HCT116 (cell line): ENCODE data around the gene EPHA10. TPM values are rescaled to one million over a fixed set of nuclear protein-coding genes. Genes with fewer than 3 reads are reported as not detected.

Source experiments
- ATAC-seq: fragments of 200-7000 bp; cut with Tn5 transposase; 2 replicates; pipeline ENCODE4 v1.9.1; 2020; ENCODE audit warnings: mild to moderate bottlenecking, moderate library complexity
- BruUV-seq: library from RNA; stranded (reverse); fragments of 400-500 nt; replicated peaks from 2 replicates; lab custom pipeline; 2021; lab: Mats Ljungman, UMichigan
- CTCF ChIA-PET: fragments of 300-600 bp; sonication (Branson Sonifier 250); formaldehyde crosslinking; loops from one replicate; lab custom pipeline; 2021; ENCODE audit warnings: antibody characterized with exemption; lab: Charles Lee
- POLR2A ChIA-PET: fragments of 300-600, 350-600 bp; sonication (Branson Sonifier 250); formaldehyde crosslinking; loops from one replicate; lab custom pipeline; 2021; ENCODE audit warnings: antibody characterized with exemption; lab: Charles Lee
- RAD21 ChIA-PET, 2 experiments: fragments of 300-600 bp; sonication (Branson Sonifier 250); formaldehyde crosslinking; loops; one replicate each; lab custom pipeline; 2023; ENCODE audit warnings: low total read pairs in 2 of 2; ENCODE audit not compliant: uncharacterized antibody in 2 of 2, unreplicated experiment in 2 of 2, low non-redundant PET in 1 of 2; lab: Charles Lee
- DNase-seq: peaks from one replicate; pipeline ENCODE4 v3.0.0-alpha.2; 2010; ENCODE audit warnings: low read depth, low spot score
- H2AFZ ChIP-seq: fragments of 200-600 bp; shearing (Covaris generic), sonication (generic); 2 replicates; pipeline ENCODE4 v1.6.1; 2017; ENCODE audit warnings: low read depth, mixed run types, mixed read lengths, antibody characterized with exemption, low read length; ENCODE audit not compliant: poor library complexity, severe bottlenecking
- H3K27ac ChIP-seq: 2 replicates; pipeline ENCODE4 v1.5.1; 2012; ENCODE audit warnings: low read depth, low read length
- H3K27me3 ChIP-seq: fragments of 200-600 bp; sonication (generic); 2 replicates; pipeline ENCODE4 v1.6.1; 2016; ENCODE audit warnings: mixed run types, low read length, mixed read lengths; ENCODE audit not compliant: insufficient read depth
- H3K36me3 ChIP-seq, 2 experiments: fragments of 200-500 bp in 1 of 2; fragments of 200-600 bp in 1 of 2; sonication (Bioruptor generic) in 1 of 2; sonication (generic) in 1 of 2; 2 replicates each; pipeline versions ENCODE4 v1.5.1 to v1.6.1; 2014 to 2016; ENCODE audit warnings: low read length in 2 of 2, inconsistent platforms in 1 of 2, mixed read lengths in 1 of 2, mixed run types in 1 of 2; ENCODE audit not compliant: insufficient read depth in 2 of 2, control insufficient read depth in 1 of 2
- H3K4me1 ChIP-seq, 2 experiments: fragments of 200-600 bp in 1 of 2; sonication (generic) in 1 of 2; 2 replicates each; pipeline versions ENCODE4 v1.5.1 to v1.6.1; 2012 to 2017; ENCODE audit warnings: low read length in 2 of 2, inconsistent platforms in 1 of 2, mild to moderate bottlenecking in 1 of 2, mixed read lengths in 1 of 2, mixed run types in 1 of 2, moderate library complexity in 1 of 2; ENCODE audit not compliant: insufficient read depth in 2 of 2, control insufficient read depth in 1 of 2
- H3K4me2 ChIP-seq: fragments of 200-600 bp; sonication (generic); 2 replicates; pipeline ENCODE4 v1.6.1; 2017; ENCODE audit warnings: mixed run types, low read length, mixed read lengths
- H3K4me3 ChIP-seq, 2 experiments: fragments of 200-600 bp in 1 of 2; sonication (generic) in 1 of 2; replicated peaks in 1 of 2; 2 replicates each; pipeline ENCODE4 v1.5.1; 2011 to 2016; ENCODE audit warnings: low read length in 2 of 2, control low read depth in 1 of 2, low read depth in 1 of 2, mild to moderate bottlenecking in 1 of 2, mixed read lengths in 1 of 2, mixed run types in 1 of 2
- H3K79me2 ChIP-seq: fragments of 200-600 bp; sonication (generic); 2 replicates; pipeline ENCODE4 v1.6.1; 2017; ENCODE audit warnings: mild to moderate bottlenecking, mixed run types, low read length, moderate library complexity, mixed read lengths; ENCODE audit not compliant: insufficient read depth
- H3K9ac ChIP-seq: fragments of 200-600 bp; sonication (generic); 2 replicates; pipeline ENCODE4 v1.6.1; 2016; ENCODE audit warnings: low read length, mixed read lengths
- H3K9me2 ChIP-seq: fragments of 200-600 bp; sonication (generic), shearing (Covaris generic); 2 replicates; pipeline ENCODE4 v1.6.1; 2017; ENCODE audit warnings: mixed run types, mild to moderate bottlenecking, moderate library complexity; ENCODE audit not compliant: insufficient read depth
- H3K9me3 ChIP-seq, 2 experiments: fragments of 200-500 bp in 1 of 2; fragments of 200-600 bp in 1 of 2; sonication (Bioruptor generic) in 1 of 2; sonication (generic) in 1 of 2; 2 replicates each; pipeline ENCODE4 v1.6.1; 2014 to 2017; ENCODE audit warnings: low read length in 2 of 2, mixed read lengths in 2 of 2, inconsistent platforms in 1 of 2, low read depth in 1 of 2, mild to moderate bottlenecking in 1 of 2, mixed run types in 1 of 2, moderate library complexity in 1 of 2; ENCODE audit not compliant: control insufficient read depth in 1 of 2, insufficient read depth in 1 of 2
- H4K20me1 ChIP-seq: fragments of 200-600 bp; sonication (generic), shearing (Covaris generic); 2 replicates; pipeline ENCODE4 v1.6.1; 2017; ENCODE audit warnings: mixed run types, mild to moderate bottlenecking, moderate library complexity; ENCODE audit not compliant: insufficient read depth
- CBX3 ChIP-seq: IDR thresholded peaks from 2 replicates; pipeline ENCODE4 v1.6.1; 2012; ENCODE audit warnings: low read depth
- CEBPB ChIP-seq: IDR thresholded peaks from 2 replicates; pipeline ENCODE4 v1.6.1; 2012; ENCODE audit warnings: low read depth
- EGR1 ChIP-seq: IDR thresholded peaks from 2 replicates; pipeline ENCODE4 v1.6.1; 2012; ENCODE audit warnings: low read depth
- ELF1 ChIP-seq: IDR thresholded peaks from 2 replicates; pipeline ENCODE4 v1.6.1; 2012; ENCODE audit warnings: low read depth, borderline replicate concordance
- EZH2 ChIP-seq: fragments of 200-600 bp; sonication (generic); IDR thresholded peaks from 2 replicates; pipeline ENCODE4 v1.6.1; 2017; ENCODE audit warnings: antibody characterized with exemption, mixed run types
- FOSL1 ChIP-seq: IDR thresholded peaks from 2 replicates; pipeline ENCODE4 v1.6.1; 2012; ENCODE audit warnings: low read depth
- JUND ChIP-seq: IDR thresholded peaks from 2 replicates; pipeline ENCODE4 v1.6.1; 2012
- POLR2A ChIP-seq: IDR thresholded peaks from 2 replicates; pipeline ENCODE4 v1.7.0; 2011; ENCODE audit warnings: borderline replicate concordance; ENCODE audit not compliant: insufficient read depth, insufficient read length; ENCODE audit errors: extremely low read depth
- POLR2AphosphoS5 ChIP-seq: IDR thresholded peaks from 2 replicates; pipeline ENCODE4 v1.6.1; 2011; ENCODE audit warnings: mild to moderate bottlenecking, low read depth, low read length, moderate library complexity
- RAD21 ChIP-seq: IDR thresholded peaks from 2 replicates; pipeline ENCODE4 v1.6.1; 2012; ENCODE audit warnings: low read depth, mild to moderate bottlenecking
- SIN3A ChIP-seq: IDR thresholded peaks from 2 replicates; pipeline ENCODE4 v1.6.1; 2012; ENCODE audit warnings: low read depth
- SP1 ChIP-seq: IDR thresholded peaks from 2 replicates; pipeline ENCODE4 v1.6.1; 2012; ENCODE audit warnings: low read depth
- SRF ChIP-seq: IDR thresholded peaks from 2 replicates; pipeline ENCODE4 v1.6.1; 2012; ENCODE audit warnings: low read depth
- TCF7L2 ChIP-seq: IDR thresholded peaks from 2 replicates; pipeline ENCODE4 v1.7.0; 2011; ENCODE audit warnings: borderline replicate concordance, inconsistent platforms; ENCODE audit not compliant: insufficient read depth, insufficient read length; ENCODE audit errors: extremely low read depth
- ZFX ChIP-seq: fragments of 450-650 bp; IDR thresholded peaks from 2 replicates; pipeline ENCODE4 v1.6.1; 2017
- ZNF274 ChIP-seq: fragments of 200-500 bp; sonication (Bioruptor generic); IDR thresholded peaks from 2 replicates; pipeline ENCODE4 v1.6.1; 2014; ENCODE audit warnings: mild to moderate bottlenecking, low read depth, low read length, inconsistent platforms
- intact Hi-C: fragments of 100-400 bp; cut with micrococcal nuclease; formaldehyde crosslinking; loops from 2 replicates; pipeline ENCODE4 v1.10.0; 2022
- total RNA-seq: library from RNA; stranded (reverse); gene quantifications from one replicate; pipeline ENCODE4 v1.2.1, GENCODE V29; 2021; ENCODE audit not compliant: unreplicated experiment
- TF ChIP-seq, protein P1 (sequence below): IDR thresholded peaks from 2 replicates; pipeline ENCODE4 v1.6.1; 2012
- TF ChIP-seq, protein P2 (sequence below): IDR thresholded peaks from 2 replicates; pipeline ENCODE4 v1.6.1; 2012
- TF ChIP-seq, protein P3 (sequence below): IDR thresholded peaks from 2 replicates; pipeline ENCODE4 v1.6.1; 2012; ENCODE audit warnings: low read depth
- TF ChIP-seq, protein P4 (sequence below): IDR thresholded peaks from 2 replicates; pipeline ENCODE4 v1.6.1; 2011; ENCODE audit warnings: mild to moderate bottlenecking, low read length, moderate library complexity; ENCODE audit not compliant: insufficient replicate concordance; ENCODE audit errors: extremely low read depth

The EPHA10 gene
- total RNA-seq, 1 experiment from 2014 or later = 6.5 TPM

DNA sequence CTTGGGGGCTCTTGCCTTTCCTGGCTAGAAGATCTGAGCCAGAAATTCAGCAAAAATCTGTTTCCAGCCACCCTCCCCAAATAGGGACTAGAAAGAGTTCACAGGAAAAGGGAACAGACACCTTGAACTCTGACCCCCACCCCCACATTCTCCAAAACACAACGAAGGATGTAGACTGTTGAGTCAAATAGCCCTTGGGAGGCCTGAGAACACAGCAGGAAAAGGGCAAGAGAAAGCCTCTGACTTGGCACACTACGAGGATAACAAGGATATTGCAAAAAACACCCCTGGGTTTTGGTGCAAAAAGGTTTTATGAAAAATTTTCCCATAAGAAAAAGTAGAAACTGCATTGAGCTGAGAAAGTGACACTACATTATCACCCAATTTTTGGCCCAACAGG is 45.0 kb upstream of the EPHA10 start:
- no peak overlapping the region for H3K27ac ChIP-seq
- peaks cover 16 to 37% of the 10 kb centered on the region in 2 experiments for H3K4me1 ChIP-seq
- peaks cover 17 to 23% of the 10 kb centered on the region in 2 experiments for H3K36me3 ChIP-seq
- POLR2A ChIA-PET = no interaction called here
- CTCF ChIA-PET = no interaction called here
- H3K27me3 ChIP-seq = no peaks in the 10 kb centered on the region
- intact Hi-C loops = loop anchor here (5.0 kb wide), 1 partner anchor 167 kb away; no protein-coding TSS in a partner anchor
- RAD21 ChIA-PET = no interaction called here
- H4K20me1 ChIP-seq = peaks cover 10% of the 10 kb centered on the region; the same call in 1 of the 2 replicates
- H2AFZ ChIP-seq = no peak overlapping the region
- no peaks in the 10 kb centered on the region for H3K9me2 ChIP-seq
- 0 out of 2 replicates have a peak overlapping the region, but pooled peaks have one; percentile 95 for H3K4me2 ChIP-seq
- H3K4me3 ChIP-seq = no peak overlapping the region
- no peak overlapping the region for H3K9ac ChIP-seq
- BruUV-seq = no TSS peak
- TF ChIP-seq, protein P1, sequence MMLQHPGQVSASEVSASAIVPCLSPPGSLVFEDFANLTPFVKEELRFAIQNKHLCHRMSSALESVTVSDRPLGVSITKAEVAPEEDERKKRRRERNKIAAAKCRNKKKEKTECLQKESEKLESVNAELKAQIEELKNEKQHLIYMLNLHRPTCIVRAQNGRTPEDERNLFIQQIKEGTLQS = no peak
- TF ChIP-seq EZH2 = no peak
- TF ChIP-seq POLR2AphosphoS5 = no peak
- TF ChIP-seq, protein P2, sequence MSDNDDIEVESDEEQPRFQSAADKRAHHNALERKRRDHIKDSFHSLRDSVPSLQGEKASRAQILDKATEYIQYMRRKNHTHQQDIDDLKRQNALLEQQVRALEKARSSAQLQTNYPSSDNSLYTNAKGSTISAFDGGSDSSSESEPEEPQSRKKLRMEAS = no peak
- TF ChIP-seq SP1 = no peak
- TF ChIP-seq, protein P3, sequence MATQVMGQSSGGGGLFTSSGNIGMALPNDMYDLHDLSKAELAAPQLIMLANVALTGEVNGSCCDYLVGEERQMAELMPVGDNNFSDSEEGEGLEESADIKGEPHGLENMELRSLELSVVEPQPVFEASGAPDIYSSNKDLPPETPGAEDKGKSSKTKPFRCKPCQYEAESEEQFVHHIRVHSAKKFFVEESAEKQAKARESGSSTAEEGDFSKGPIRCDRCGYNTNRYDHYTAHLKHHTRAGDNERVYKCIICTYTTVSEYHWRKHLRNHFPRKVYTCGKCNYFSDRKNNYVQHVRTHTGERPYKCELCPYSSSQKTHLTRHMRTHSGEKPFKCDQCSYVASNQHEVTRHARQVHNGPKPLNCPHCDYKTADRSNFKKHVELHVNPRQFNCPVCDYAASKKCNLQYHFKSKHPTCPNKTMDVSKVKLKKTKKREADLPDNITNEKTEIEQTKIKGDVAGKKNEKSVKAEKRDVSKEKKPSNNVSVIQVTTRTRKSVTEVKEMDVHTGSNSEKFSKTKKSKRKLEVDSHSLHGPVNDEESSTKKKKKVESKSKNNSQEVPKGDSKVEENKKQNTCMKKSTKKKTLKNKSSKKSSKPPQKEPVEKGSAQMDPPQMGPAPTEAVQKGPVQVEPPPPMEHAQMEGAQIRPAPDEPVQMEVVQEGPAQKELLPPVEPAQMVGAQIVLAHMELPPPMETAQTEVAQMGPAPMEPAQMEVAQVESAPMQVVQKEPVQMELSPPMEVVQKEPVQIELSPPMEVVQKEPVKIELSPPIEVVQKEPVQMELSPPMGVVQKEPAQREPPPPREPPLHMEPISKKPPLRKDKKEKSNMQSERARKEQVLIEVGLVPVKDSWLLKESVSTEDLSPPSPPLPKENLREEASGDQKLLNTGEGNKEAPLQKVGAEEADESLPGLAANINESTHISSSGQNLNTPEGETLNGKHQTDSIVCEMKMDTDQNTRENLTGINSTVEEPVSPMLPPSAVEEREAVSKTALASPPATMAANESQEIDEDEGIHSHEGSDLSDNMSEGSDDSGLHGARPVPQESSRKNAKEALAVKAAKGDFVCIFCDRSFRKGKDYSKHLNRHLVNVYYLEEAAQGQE = no peak
- no peak for TF ChIP-seq JUND
- no peak for TF ChIP-seq POLR2A
- no peak for TF ChIP-seq ELF1
- no peak for TF ChIP-seq TCF7L2
- no peak for TF ChIP-seq FOSL1
- no peak for TF ChIP-seq SIN3A
- TF ChIP-seq SRF = no peak
- no peak for TF ChIP-seq EGR1
- TF ChIP-seq, protein P4, sequence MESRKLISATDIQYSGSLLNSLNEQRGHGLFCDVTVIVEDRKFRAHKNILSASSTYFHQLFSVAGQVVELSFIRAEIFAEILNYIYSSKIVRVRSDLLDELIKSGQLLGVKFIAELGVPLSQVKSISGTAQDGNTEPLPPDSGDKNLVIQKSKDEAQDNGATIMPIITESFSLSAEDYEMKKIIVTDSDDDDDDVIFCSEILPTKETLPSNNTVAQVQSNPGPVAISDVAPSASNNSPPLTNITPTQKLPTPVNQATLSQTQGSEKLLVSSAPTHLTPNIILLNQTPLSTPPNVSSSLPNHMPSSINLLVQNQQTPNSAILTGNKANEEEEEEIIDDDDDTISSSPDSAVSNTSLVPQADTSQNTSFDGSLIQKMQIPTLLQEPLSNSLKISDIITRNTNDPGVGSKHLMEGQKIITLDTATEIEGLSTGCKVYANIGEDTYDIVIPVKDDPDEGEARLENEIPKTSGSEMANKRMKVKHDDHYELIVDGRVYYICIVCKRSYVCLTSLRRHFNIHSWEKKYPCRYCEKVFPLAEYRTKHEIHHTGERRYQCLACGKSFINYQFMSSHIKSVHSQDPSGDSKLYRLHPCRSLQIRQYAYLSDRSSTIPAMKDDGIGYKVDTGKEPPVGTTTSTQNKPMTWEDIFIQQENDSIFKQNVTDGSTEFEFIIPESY = no peak
- TF ChIP-seq CEBPB = no peak
- TF ChIP-seq RAD21 = no peak
- no peak for TF ChIP-seq ZNF274
- TF ChIP-seq CBX3 = no peak
- TF ChIP-seq ZFX = no peak
- ATAC-seq = no peak
- DNase-seq = no peak
- no peaks in the 10 kb centered on the region for H3K9me3 ChIP-seq
- H3K79me2 ChIP-seq = peaks cover 51% of the 10 kb centered on the region
